Ectodermal cell (in vitro differentiated cells): ENCODE measurements around the gene CCDC32.

ENCODE experiments used
- H3K27ac ChIP-seq: 2 replicates; pipeline ENCODE4 v1.7.0; 2013; ENCODE audit warnings: mild to moderate bottlenecking, low read depth, low read length; ENCODE audit not compliant: insufficient read depth, poor library complexity, severe bottlenecking
- H3K27me3 ChIP-seq: 2 replicates; pipeline ENCODE4 v1.7.0; 2013; ENCODE audit warnings: mild to moderate bottlenecking, low read length; ENCODE audit not compliant: insufficient read depth, control insufficient read depth, poor library complexity, severe bottlenecking
- H3K36me3 ChIP-seq: one replicate; pipeline ENCODE4 v1.7.0; 2013; ENCODE audit warnings: low read length; ENCODE audit not compliant: control insufficient read depth, insufficient read depth
- H3K4me1 ChIP-seq: one replicate; pipeline ENCODE4 v1.7.0; 2013; ENCODE audit warnings: low read length; ENCODE audit not compliant: control insufficient read depth, insufficient read depth
- H3K4me3 ChIP-seq: 2 replicates; pipeline ENCODE4 v1.7.0; 2013; ENCODE audit warnings: low read depth, low read length, control low read depth; ENCODE audit not compliant: insufficient read depth
- H3K9me3 ChIP-seq: 2 replicates; pipeline ENCODE4 v1.7.0; 2013; ENCODE audit warnings: mild to moderate bottlenecking, low read length, moderate library complexity; ENCODE audit not compliant: control insufficient read depth
- WGBS, 2 experiments: methylation state at CpG; one replicate each; pipeline ENCODE4 v1.1.7; 2013; ENCODE audit warnings: missing lambda C conversion rate in 2 of 2; 5-methylcytosine and 5-hydroxymethylcytosine counted together

Gene CCDC32

DNA sequence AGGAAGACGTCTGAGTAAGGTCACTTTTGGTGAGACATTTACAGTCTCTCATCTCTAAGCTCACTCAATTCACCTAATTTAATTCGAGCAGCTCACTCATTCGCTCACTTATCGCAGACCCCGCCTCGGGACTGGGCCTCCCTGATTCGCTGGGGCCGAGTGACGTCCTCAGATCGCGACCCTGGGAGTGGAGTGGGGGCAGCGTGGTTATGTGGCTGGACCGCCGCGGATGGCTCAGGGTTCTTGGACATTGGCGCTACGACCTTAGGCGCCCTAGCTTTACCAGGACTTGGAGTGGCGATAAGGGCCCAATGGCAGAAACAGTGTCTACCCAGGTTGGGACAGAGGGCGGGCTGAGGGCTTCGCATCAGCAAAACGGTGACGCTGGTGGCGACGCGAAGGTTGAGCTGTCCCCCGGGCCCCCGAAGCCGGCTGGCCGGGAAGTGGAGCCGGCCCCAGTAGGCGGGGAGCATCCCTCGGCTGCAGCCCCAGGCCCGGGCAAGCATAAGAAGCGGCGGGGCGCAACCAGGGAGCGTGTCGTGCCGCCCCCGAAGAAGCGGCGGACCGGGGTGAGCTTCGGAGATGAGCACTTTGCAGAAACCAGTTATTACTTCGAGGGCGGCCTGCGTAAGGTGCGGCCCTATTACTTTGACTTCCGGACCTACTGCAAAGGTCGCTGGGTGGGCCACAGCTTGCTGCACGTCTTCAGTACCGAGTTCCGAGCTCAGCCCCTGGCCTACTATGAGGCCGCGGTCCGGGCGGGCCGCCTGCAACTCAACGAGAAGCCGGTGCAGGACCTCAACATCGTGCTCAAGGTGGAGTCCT lies 4.5 kb upstream of the CCDC32 start, which contains the start of gene RPUSD2:
Gene RPUSD2, plus strand, starts transcription at position 171 of the 825 bp plus-strand sequence. Its CDS starts 39 bp downstream, at position 210.
- peaks cover 6% of the 10 kb centered on the region for H3K4me1 ChIP-seq
- peak within 1 kb of the TSS; percentile 93 for H3K4me3 ChIP-seq
- H3K9me3 ChIP-seq, result no peaks in the 10 kb centered on the region
- H3K36me3 ChIP-seq, result peaks cover 3% of the 10 kb centered on the region
- no peak within 1 kb of the TSS for H3K27ac ChIP-seq
- peaks cover 4% of the 10 kb centered on the region for H3K27me3 ChIP-seq
- 0% methylated on average over 62 of the region's 62 CpGs for WGBS, 2 experiments

DNA sequence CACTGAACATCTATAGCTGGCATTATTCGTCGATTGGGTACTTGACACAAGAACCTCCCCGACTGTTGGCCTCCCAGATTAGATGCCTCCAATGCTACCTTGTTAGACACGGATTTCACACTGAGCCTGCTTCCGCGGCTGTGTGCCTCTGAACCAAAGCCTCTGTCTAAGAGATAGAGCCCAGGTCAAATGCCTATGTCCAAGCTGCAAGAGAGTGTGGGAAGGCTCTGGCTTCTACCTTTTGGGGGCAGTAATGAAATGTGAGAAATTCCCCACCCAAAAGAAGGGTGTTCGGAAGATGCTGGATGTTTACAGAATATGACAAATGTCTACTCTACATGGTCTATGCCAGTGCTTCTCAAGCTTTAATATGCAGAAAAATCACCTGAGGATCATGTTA lies 2.3 kb upstream of the CCDC32 start:
- 51 to 57% methylated on average over 7 of the region's 7 CpGs for whole genome bisulfite sequencing, 2 experiments
- Histone ChIP-seq H3K4me1 (peaks cover 6% of the 10 kb centered on the region), H3K4me3 (no peak overlapping the region), H3K27ac (no peak overlapping the region), H3K9me3 (no peaks in the 10 kb centered on the region), H3K27me3 (peaks cover 4% of the 10 kb centered on the region), H3K36me3 (no peaks in the 10 kb centered on the region)

DNA sequence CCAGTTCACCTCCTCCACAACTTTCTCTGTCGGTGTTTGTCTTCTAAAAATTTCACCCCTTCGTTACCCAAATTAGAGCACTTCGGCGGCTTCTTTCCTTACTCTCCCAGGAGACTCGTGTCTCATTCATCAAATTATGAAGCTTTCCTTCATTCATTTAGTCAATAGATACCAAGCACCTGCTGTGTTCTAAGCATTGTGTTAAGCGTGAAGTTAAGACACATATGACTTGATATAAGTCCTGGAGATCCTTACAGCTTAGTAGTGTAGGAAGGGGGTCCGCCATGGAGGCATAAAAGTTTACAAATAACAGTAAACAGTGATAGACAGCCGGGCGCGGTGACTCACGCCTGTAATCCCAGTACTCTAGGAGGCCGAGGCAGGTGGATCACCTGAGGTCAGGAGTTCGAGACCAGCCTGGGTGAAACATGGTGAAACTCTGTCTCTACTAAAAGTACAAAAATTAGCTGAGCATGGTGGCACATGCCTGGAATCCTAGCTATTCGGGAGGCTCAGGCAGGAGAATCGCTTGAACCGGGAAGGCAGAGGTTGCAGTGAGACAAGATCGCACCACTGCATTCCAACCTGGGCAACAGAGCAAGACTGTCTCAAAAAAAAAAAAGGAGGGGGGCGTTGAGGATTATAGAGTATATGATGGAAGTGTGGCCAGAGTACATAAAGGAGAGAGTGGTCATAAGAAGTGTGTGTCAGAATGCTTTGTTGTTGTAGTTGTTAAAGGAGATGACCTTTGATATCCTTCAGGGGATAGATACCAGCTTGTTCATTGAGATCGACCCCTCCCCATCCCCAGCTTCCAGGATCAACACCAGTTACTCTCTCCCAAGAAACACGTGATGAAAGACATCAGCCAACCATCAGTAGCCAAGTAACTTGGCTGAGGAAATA lies 744 bp upstream of the CCDC32 start:
- WGBS, 2 experiments, result 68 to 73% methylated on average over 18 of the region's 20 CpGs
- Histone ChIP-seq H3K27me3 (peaks cover 4% of the 10 kb centered on the region), H3K27ac (no peak overlapping the region), H3K4me1 (peaks cover 5% of the 10 kb centered on the region), H3K9me3 (no peaks in the 10 kb centered on the region), H3K36me3 (no peaks in the 10 kb centered on the region), H3K4me3 (no peak overlapping the region)

DNA sequence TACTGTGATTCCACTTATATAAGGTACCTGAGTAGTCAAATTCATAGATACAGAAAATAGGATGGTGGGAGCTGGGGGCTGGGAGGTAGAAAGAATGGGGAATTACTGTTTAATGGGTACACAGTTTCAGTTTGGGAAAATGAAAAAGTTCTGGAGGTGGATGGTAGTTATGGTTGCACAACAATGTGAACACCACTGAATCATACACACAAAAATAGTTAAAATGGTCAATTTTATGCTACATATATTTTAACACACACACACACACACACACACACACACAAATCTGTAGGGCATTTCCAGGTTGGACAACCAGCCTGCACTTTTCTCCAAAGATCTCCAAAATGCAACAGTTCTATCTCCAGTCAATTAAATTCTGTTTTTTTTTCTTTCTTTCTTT lies 1.4 kb downstream of the CCDC32 start:
- H3K27ac ChIP-seq, result no peak overlapping the region
- no peak overlapping the region for H3K4me3 ChIP-seq
- H3K36me3 ChIP-seq, result no peaks in the 10 kb centered on the region
- peaks cover 4% of the 10 kb centered on the region for H3K27me3 ChIP-seq
- H3K9me3 ChIP-seq, result no peaks in the 10 kb centered on the region
- no peaks in the 10 kb centered on the region for H3K4me1 ChIP-seq

DNA sequence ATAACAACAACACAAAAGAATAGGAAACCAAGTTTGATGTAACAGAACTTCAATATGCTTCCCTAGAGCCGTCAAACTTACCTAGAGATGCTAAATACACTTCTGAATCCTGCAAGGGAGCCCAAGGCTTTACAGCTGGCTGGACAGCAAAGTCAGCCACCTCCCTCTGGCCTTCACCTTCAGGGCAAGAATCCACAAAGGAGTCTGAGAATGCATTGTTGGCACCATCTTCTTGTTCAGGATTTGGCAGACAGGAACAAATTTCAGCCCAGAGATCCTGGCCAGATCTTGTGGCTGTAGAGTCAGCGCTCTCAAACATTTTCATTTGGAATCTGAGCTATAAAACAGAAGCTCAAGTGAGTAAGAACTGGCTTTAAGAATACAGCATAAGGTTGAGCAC lies 2.2 kb downstream of the CCDC32 start:
- Histone ChIP-seq H3K36me3 (no peaks in the 10 kb centered on the region), H3K9me3 (no peaks in the 10 kb centered on the region), H3K4me1 (no peaks in the 10 kb centered on the region), H3K27me3 (peaks cover 4% of the 10 kb centered on the region), H3K27ac (no peak overlapping the region), H3K4me3 (no peak overlapping the region)
- 95 to 96% methylated on average over 2 of the region's 2 CpGs for WGBS, 2 experiments

DNA sequence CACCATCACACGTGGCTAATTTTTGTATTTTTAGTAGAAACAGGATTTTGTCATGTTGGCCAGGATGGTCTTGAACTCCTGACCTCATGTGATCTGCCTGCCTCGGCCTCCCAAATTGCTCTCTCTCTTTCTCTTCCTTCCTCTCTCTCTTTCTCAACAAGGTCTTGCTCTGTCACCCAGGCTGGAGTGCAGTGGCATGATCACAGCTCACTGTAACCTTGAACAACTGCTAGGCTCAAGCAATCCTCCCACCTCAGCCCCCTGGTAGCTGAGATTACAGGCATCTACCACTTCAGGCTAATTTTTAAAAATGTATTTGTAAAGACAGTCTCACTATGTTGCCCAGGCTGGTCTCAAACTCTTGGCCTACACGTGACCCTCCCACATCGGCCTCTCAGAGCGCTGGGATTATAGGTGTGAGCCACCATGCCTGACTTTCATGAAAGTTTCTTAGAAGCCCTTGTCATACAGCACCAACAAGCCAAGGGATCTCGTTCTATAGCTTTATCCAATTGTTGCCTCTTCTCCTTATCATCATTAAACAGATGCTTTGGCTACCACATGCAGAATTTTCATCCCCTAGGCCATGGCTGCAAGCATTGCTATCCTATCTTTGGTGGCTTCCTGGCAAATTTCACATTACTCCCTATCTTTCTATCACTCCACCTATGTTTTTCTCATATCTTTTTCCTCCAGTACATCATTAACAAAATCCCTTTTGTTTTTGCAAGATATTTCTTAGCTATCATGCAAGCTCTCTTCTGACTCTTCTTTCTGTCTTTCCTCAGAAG lies 5.7 kb downstream of the CCDC32 start:
- no peak overlapping the region for H3K4me3 ChIP-seq
- H3K36me3 ChIP-seq, result no peaks in the 10 kb centered on the region
- H3K4me1 ChIP-seq, result peaks cover 10% of the 10 kb centered on the region
- no peak overlapping the region for H3K27ac ChIP-seq
- H3K9me3 ChIP-seq, result no peaks in the 10 kb centered on the region
- no peaks in the 10 kb centered on the region for H3K27me3 ChIP-seq
- 92 to 93% methylated on average over 6 of the region's 6 CpGs for WGBS, 2 experiments

DNA sequence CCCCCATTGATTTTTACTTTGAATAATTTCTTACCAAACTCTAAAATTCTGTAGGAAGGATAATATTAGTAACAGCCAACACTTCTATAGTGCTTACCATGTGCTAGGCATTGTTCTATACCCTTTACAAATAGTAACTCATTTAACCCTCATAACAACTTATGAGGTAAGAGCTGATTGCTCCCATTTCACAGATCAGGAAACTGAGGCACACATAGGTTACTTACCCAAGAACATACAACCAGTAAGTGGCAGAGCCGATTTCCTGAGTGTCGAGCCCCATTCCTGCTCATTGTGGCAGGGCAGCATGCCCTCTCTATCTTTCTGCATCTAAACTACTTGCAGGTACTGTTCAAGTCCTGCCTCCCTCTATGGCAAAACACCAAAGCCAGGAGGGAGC lies 9.0 kb downstream of the CCDC32 start:
- WGBS, 2 experiments, result 95 to 99% methylated on average over 2 of the region's 2 CpGs
- Histone ChIP-seq H3K4me3 (no peak overlapping the region), H3K27me3 (no peaks in the 10 kb centered on the region), H3K27ac (no peak overlapping the region), H3K9me3 (no peaks in the 10 kb centered on the region), H3K4me1 (peaks cover 14% of the 10 kb centered on the region), H3K36me3 (peaks cover 2% of the 10 kb centered on the region)

DNA sequence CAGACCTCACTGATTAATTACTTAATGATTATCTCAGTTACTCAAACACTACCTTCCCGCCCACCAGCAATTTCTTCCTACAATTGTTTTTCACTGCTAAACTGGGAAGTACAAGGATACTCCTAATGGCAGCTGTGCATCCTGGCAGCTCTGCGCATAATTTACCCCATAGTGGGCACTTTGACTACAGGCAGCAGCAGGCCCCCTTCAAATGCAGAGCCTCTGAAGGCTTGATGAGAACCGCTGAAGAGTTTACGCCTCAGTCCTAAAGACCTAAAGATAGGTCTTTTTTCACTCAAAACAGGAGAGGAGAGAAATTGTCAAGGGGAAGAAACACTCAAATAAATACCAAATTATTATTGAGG lies 10.7 kb downstream of the CCDC32 start:
- Histone ChIP-seq H3K27me3 (no peaks in the 10 kb centered on the region), H3K4me3 (no peak overlapping the region), H3K4me1 (peaks cover 14% of the 10 kb centered on the region), H3K9me3 (no peaks in the 10 kb centered on the region), H3K27ac (no peak overlapping the region), H3K36me3 (peaks cover 2% of the 10 kb centered on the region)
- WGBS, 2 experiments, result 15 to 28% methylated on average over 2 to 4 of the region's 4 CpGs

DNA sequence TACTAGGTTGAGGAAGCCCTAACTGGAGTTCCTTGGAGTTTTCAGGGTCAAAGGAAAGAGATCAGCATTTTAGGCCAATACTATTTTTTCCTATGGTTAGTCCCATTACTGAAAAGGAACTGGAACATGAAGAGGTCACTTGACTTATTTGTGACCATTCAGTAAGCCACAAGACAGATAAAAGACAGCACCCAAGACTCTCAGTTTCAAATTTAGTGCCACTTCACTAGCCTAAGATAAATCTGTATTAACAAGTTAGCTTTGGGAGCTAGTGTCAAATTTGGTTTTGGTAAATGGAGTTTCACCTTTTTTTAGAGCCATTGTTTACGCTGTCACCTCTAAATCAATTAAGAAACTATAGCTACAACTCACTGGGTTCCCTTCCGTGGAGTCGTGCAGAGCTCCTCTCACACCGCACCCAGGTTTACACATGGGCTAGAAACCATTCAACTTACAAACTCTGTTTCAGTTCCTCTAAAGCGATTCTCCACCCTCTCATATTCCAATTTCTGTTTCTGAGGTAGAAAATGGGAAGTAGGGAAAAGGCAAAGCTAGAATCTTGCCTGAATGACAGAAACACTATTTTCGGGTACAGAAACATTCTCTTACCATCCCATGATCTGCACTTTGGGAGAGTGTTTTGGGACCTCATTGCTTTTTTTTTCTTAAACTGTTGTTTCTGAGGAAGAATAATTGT lies 14.4 kb downstream of the CCDC32 start:
- H3K36me3 ChIP-seq, result peaks cover 2% of the 10 kb centered on the region
- no peaks in the 10 kb centered on the region for H3K27me3 ChIP-seq
- WGBS, 2 experiments, result 93 to 96% methylated on average over 6 of the region's 6 CpGs
- H3K4me3 ChIP-seq, result no peak overlapping the region
- H3K9me3 ChIP-seq, result no peaks in the 10 kb centered on the region
- H3K27ac ChIP-seq, result no peak overlapping the region
- peaks cover 14% of the 10 kb centered on the region for H3K4me1 ChIP-seq
